ENCODE measurements around the gene CLSTN2. TPM values are rescaled to one million over a fixed set of nuclear protein-coding genes. Genes with fewer than 3 reads are reported as not detected.

CLSTN2 gene
- total RNA-seq, 2 donors from 2014 or later, result not detected

DNA sequence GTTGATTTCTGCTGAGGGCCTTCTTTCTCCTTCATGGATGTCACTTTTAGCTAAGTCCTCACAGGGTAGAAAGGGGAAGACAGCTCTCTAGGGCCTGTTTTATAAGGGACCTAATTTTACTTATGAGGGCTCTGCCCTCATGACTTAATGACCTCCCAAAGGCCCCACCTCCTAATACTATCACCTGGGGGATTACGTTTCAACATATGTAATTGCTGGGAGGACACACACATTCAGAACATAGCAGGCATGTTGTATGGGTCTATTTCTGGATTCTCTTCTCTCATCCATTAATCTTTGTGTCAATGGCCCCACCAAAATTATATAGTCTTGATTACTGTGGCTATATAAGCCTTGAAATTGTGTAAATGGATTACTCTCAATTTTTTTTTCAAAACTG is 255.0 kb downstream of the CLSTN2 start:
- DNase-seq (no peak), ATAC-seq (replicated peaks in 1 of 2) (no peak)
- Mint-ChIP-seq H3K36me3 (ENCODE audit: insufficient read depth in 2 of 2) (peaks cover 0 to 7% of the 10 kb centered on the region in 2 donors), H3K27me3 (ENCODE audit: low read depth) (peaks cover 9% of the 10 kb centered on the region), H3K4me3 (no peak overlapping the region), H3K9me3 (peaks cover 0 to 8% of the 10 kb centered on the region in 2 donors), H3K27ac (no peak overlapping the region), H3K4me1 (ENCODE audit: low read depth) (no peaks in the 10 kb centered on the region)

- ATAC-seq (replicated peaks in 1 of 2), result no peak
- H3K9me3 Mint-ChIP-seq, result peaks cover 0 to 7% of the 10 kb centered on the region in 2 donors
These were observed 262.0 kb downstream of the CLSTN2 start for GRCh38 chr3:140196970-140197369.

GRCh38 chr3:140198242-140198641 is 263.3 kb downstream of the CLSTN2 start:
- Mint-ChIP-seq H3K4me3 (no peak overlapping the region), H3K27me3 (ENCODE audit: low read depth) (peaks cover 23% of the 10 kb centered on the region), H3K36me3 (ENCODE audit: insufficient read depth in 2 of 2) (peaks cover 0 to 7% of the 10 kb centered on the region in 2 donors), H3K27ac (no peak overlapping the region), H3K4me1 (ENCODE audit: low read depth) (no peaks in the 10 kb centered on the region), H3K9me3 (peaks cover 0 to 8% of the 10 kb centered on the region in 2 donors)
- DNase-seq (no peak), ATAC-seq (replicated peaks in 1 of 2) (no peak)

More at GRCh38 chr3:140196970-140197369, 262.0 kb downstream of the CLSTN2 start:
- Mint-ChIP-seq H3K36me3 (ENCODE audit: insufficient read depth in 2 of 2) (peaks cover 0 to 7% of the 10 kb centered on the region in 2 donors), H3K4me3 (no peak overlapping the region), H3K4me1 (ENCODE audit: low read depth) (no peaks in the 10 kb centered on the region), H3K27me3 (ENCODE audit: low read depth) (peaks cover 21% of the 10 kb centered on the region), H3K27ac (no peak overlapping the region)
- DNase-seq, result no peak

DNA sequence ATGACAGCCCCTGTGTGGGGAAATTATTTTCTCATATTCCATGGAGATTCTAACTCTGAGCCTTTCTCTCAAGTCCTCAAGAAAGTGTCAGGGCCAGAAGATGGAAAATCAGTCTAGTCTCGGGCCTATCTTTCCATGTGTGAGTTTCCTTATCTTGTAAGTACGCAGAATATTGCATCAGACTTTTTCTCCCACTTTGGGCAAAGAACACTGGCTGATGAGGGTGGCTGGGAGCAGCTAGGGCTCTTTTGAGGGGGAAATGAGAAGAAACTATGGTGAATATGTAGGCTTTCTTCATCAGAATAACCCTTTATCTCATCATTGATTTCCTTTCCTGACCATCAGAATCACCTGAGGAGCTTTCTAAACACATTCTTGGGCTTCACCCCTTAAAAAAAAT is 264.0 kb downstream of the CLSTN2 start:
- Mint-ChIP-seq H3K36me3 (ENCODE audit: insufficient read depth in 2 of 2) (no peaks in the 10 kb centered on the region), H3K4me3 (no peak overlapping the region), H3K27ac (no peak overlapping the region), H3K27me3 (ENCODE audit: low read depth) (peaks cover 22% of the 10 kb centered on the region), H3K4me1 (ENCODE audit: low read depth) (no peaks in the 10 kb centered on the region), H3K9me3 (peaks cover 0 to 2% of the 10 kb centered on the region in 2 donors)
- DNase-seq (no peak), ATAC-seq (replicated peaks in 1 of 2) (no peak)

DNA sequence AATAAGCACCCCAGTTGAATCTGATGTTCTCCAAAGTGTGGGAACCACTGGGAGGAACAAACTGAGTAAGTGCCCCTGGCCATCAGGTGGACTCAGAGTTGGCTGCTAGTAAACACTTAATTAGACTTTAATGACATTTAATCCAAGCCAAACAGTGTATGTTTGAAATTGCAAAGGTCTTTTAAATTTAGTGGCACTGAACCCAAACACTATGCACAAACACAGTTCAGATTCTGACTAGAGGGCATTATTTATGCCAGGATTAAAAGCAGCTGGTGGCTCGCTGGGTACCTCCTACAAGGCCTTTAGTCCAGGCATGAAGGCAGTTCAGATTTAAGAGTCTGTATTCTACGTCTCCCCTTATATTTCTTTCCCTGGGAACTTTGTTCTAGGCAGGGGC is 264.8 kb downstream of the CLSTN2 start:
- H3K4me1 Mint-ChIP-seq (ENCODE audit: low read depth), result no peaks in the 10 kb centered on the region
- no peak overlapping the region for H3K4me3 Mint-ChIP-seq
- no peaks in the 10 kb centered on the region for H3K36me3 Mint-ChIP-seq (ENCODE audit: insufficient read depth in 2 of 2)
- no peak for DNase-seq
- peaks cover 22% of the 10 kb centered on the region for H3K27me3 Mint-ChIP-seq (ENCODE audit: low read depth)
- H3K9me3 Mint-ChIP-seq, result peaks cover 0 to 2% of the 10 kb centered on the region in 2 donors
- no peak for ATAC-seq (replicated peaks in 1 of 2)
- H3K27ac Mint-ChIP-seq, result no peak overlapping the region

DNA sequence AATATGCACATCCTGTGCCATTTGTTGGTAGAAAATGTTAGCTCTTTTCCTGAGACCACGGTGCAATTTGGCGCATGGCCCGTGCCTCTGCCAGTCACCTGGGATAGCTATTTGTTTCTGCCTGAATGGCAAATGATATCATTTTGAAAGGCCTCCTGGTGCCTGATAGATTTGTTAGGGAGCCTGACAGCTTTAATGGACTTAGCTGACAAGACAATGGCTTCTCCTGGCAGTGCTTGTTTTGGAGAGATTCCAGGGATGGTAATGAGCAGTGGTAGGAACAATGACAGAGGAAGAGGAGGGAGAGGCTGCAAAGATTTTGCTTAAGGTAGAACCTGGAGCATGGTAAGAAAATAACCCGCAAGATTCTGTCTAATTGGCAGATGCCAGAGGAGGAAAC is 268.5 kb downstream of the CLSTN2 start:
- Mint-ChIP-seq H3K4me3 (no peak overlapping the region), H3K9me3 (peaks cover 0 to 2% of the 10 kb centered on the region in 2 donors), H3K36me3 (ENCODE audit: insufficient read depth in 2 of 2) (no peaks in the 10 kb centered on the region)

GRCh38 chr3:140204271-140204984 is 269.4 kb downstream of the CLSTN2 start:
- Mint-ChIP-seq H3K4me3 (no peak overlapping the region), H3K27me3 (ENCODE audit: low read depth) (peaks cover 28% of the 10 kb centered on the region), H3K27ac (no peak overlapping the region), H3K9me3 (peaks cover 0 to 2% of the 10 kb centered on the region in 2 donors), H3K36me3 (ENCODE audit: insufficient read depth in 2 of 2) (no peaks in the 10 kb centered on the region), H3K4me1 (ENCODE audit: low read depth) (no peaks in the 10 kb centered on the region)
- DNase-seq (no peak), ATAC-seq (replicated peaks in 1 of 2) (no peak)

More for the DNA sequence above, 268.5 kb downstream of the CLSTN2 start:
- Mint-ChIP-seq H3K27me3 (ENCODE audit: low read depth) (peaks cover 24% of the 10 kb centered on the region), H3K27ac (no peak overlapping the region), H3K4me1 (ENCODE audit: low read depth) (no peaks in the 10 kb centered on the region)
- DNase-seq (no peak), ATAC-seq (replicated peaks in 1 of 2) (no peak)

DNA sequence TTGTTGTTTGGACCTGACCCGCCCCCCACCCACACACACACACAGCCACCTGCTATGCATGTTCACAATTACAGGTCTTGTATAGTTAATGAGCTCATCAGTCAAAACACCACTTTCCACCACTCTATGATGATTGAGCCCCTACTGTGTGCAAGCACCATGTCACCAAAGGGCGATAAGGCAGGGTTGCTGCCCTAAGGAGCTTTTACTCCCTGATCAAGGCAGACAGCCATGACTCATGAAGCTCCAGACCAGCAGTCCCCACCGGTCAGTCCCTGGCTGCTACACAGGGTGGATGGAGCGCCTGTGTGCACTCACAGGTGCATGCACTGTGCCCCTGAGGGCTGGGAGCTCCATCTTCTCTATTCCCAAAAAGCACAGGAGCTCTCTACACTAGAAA is 270.6 kb downstream of the CLSTN2 start:
- ATAC-seq (replicated peaks in 1 of 2) (no peak), DNase-seq (no peak)
- H3K36me3 Mint-ChIP-seq (ENCODE audit: insufficient read depth in 2 of 2), result no peaks in the 10 kb centered on the region
- no peaks in the 10 kb centered on the region for H3K4me1 Mint-ChIP-seq (ENCODE audit: low read depth)
- H3K4me3 Mint-ChIP-seq, result no peak overlapping the region
- H3K27me3 Mint-ChIP-seq (ENCODE audit: low read depth), result peaks cover 28% of the 10 kb centered on the region
- H3K27ac Mint-ChIP-seq, result no peak overlapping the region
- peaks cover 0 to 2% of the 10 kb centered on the region in 2 donors for H3K9me3 Mint-ChIP-seq

GRCh38 chr3:140206196-140207040 is 271.4 kb downstream of the CLSTN2 start:
- Mint-ChIP-seq H3K9me3 (peaks cover 0 to 2% of the 10 kb centered on the region in 2 donors), H3K4me1 (ENCODE audit: low read depth) (no peaks in the 10 kb centered on the region)
- no peak for ATAC-seq (replicated peaks in 1 of 2)

DNA sequence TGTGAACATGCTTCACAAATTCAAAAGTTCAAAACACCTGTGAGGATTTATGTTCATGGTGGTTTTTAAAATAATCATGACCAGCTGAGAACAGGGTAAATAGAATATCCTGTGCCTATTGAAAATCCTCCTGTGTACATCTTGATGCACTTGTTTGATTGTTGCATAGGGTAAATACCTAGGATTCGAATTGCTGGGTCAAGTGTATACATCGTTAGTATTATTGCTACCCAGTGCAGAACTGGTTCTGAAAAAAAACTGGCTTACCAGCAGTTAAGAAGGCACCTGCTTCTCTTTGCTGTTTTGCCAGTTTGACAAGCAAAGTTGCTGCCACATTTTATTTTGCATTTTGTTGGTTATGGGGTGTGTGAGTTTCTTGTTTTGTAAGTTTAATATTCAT is 272.6 kb downstream of the CLSTN2 start:
- Mint-ChIP-seq H3K4me1 (ENCODE audit: low read depth) (no peaks in the 10 kb centered on the region), H3K27ac (no peak overlapping the region), H3K4me3 (no peak overlapping the region), H3K9me3 (no peaks in the 10 kb centered on the region), H3K36me3 (ENCODE audit: insufficient read depth in 2 of 2) (no peaks in the 10 kb centered on the region), H3K27me3 (ENCODE audit: low read depth) (peaks cover 22% of the 10 kb centered on the region)
- ATAC-seq (replicated peaks in 1 of 2), result no peak
- no peak for DNase-seq

More at GRCh38 chr3:140206196-140207040, 271.4 kb downstream of the CLSTN2 start:
- Mint-ChIP-seq H3K27ac (no peak overlapping the region), H3K36me3 (ENCODE audit: insufficient read depth in 2 of 2) (no peaks in the 10 kb centered on the region), H3K27me3 (ENCODE audit: low read depth) (peaks cover 22% of the 10 kb centered on the region), H3K4me3 (no peak overlapping the region)
- DNase-seq, result no peak

- no peak overlapping the region for H3K4me3 Mint-ChIP-seq
- H3K27ac Mint-ChIP-seq, result no peak overlapping the region
- DNase-seq (no peak), ATAC-seq (replicated peaks in 1 of 2) (no peak)
- no peaks in the 10 kb centered on the region for H3K36me3 Mint-ChIP-seq (ENCODE audit: insufficient read depth in 2 of 2)
- peaks cover 4% of the 10 kb centered on the region for H3K27me3 Mint-ChIP-seq (ENCODE audit: low read depth)
- no peaks in the 10 kb centered on the region for H3K4me1 Mint-ChIP-seq (ENCODE audit: low read depth)
- H3K9me3 Mint-ChIP-seq, result no peaks in the 10 kb centered on the region
These were observed 281.3 kb downstream of the CLSTN2 start for GRCh38 chr3:140216249-140216648.

- ATAC-seq (replicated peaks in 1 of 2), result no peak
- Mint-ChIP-seq H3K9me3 (no peaks in the 10 kb centered on the region), H3K36me3 (ENCODE audit: insufficient read depth in 2 of 2) (no peaks in the 10 kb centered on the region), H3K4me1 (ENCODE audit: low read depth) (no peaks in the 10 kb centered on the region), H3K4me3 (no peak overlapping the region), H3K27ac (no peak overlapping the region), H3K27me3 (ENCODE audit: low read depth) (peaks cover 4% of the 10 kb centered on the region)
- no peak for DNase-seq
These were observed 284.3 kb downstream of the CLSTN2 start for GRCh38 chr3:140219291-140219690.

- H3K36me3 Mint-ChIP-seq (ENCODE audit: insufficient read depth in 2 of 2), result no peaks in the 10 kb centered on the region
- no peak overlapping the region for H3K4me3 Mint-ChIP-seq
- peaks cover 4% of the 10 kb centered on the region for H3K27me3 Mint-ChIP-seq (ENCODE audit: low read depth)
- H3K9me3 Mint-ChIP-seq, result no peaks in the 10 kb centered on the region
- H3K4me1 Mint-ChIP-seq (ENCODE audit: low read depth), result no peaks in the 10 kb centered on the region
- ATAC-seq (replicated peaks in 1 of 2) (no peak), DNase-seq (no peak)
- no peak overlapping the region for H3K27ac Mint-ChIP-seq
These were observed 285.0 kb downstream of the CLSTN2 start for GRCh38 chr3:140219923-140220452.

Data from activated T-cell treated with anti-CD3 and anti-CD28 coated beads, Interleukin-2, amount 50 U/mL, for 72 hours (primary cell).